ENCODE data around the gene THSD4. TPM values are rescaled to one million over a fixed set of nuclear protein-coding genes. Genes with fewer than 3 reads are reported as not detected.
"Not testable (repeated sequence)": the region's sequence is repeated elsewhere in the genome, so short reads cannot be mapped to it uniquely, and the experiment has no call there.

Gene THSD4
- total and polyA plus RNA-seq, 7 donors: 0.21 to 3.1 (median 1.8) TPM

- no peak for ATAC-seq
- TF ChIP-seq CTCF (IDR thresholded peaks at IDR 0.05): no peak
- Histone ChIP-seq H3K4me3 (no peak overlapping the region), H3K9me3 (no peaks in the 10 kb centered on the region), H3K36me3 (ENCODE audit: insufficient read depth in 1 of 2, low read depth in 1 of 2) (no peaks in the 10 kb centered on the region), H3K4me1 (no peaks in the 10 kb centered on the region), H3K27me3 (ENCODE audit: insufficient read depth in 3 of 3, low read length in 2 of 3) (no peaks in the 10 kb centered on the region), H3K27ac (no peak overlapping the region)
- intact Hi-C loops (cut with DNase I): no loop called here
- no peak for DNase-seq
- 64 to 73% (median 67%) methylated on average over 3 of the region's 3 CpGs for WGBS, 3 donors
Observed at GRCh38 chr15:71262599-71262998, 147.3 kb downstream of the THSD4 start.

- H3K27me3 ChIP-seq (ENCODE audit: insufficient read depth in 3 of 3, low read length in 2 of 3); ATAC-seq; H3K36me3 ChIP-seq (ENCODE audit: insufficient read depth in 1 of 2, low read depth in 1 of 2); H3K4me1 ChIP-seq; H3K9me3 ChIP-seq; H3K4me3 ChIP-seq; DNase-seq; intact Hi-C loops (cut with DNase I); H3K27ac ChIP-seq: not testable (repeated sequence)
- 62 to 81% (median 67%) methylated on average over 9 to 11 of the region's 11 CpGs for whole genome bisulfite sequencing, 3 donors
Observed at GRCh38 chr15:71265606-71266005, 150.3 kb downstream of the THSD4 start.

- ATAC-seq (no peak), DNase-seq (no peak)
- Histone ChIP-seq H3K27ac (no peak overlapping the region), H3K36me3 (ENCODE audit: insufficient read depth in 1 of 2, low read depth in 1 of 2) (no peaks in the 10 kb centered on the region), H3K9me3 (no peaks in the 10 kb centered on the region), H3K4me1 (no peaks in the 10 kb centered on the region), H3K4me3 (no peak overlapping the region), H3K27me3 (ENCODE audit: insufficient read depth in 3 of 3, low read length in 2 of 3) (no peaks in the 10 kb centered on the region)
- intact Hi-C loops (cut with DNase I): no loop called here
- TF ChIP-seq CTCF (IDR thresholded peaks at IDR 0.05): no peak
Observed at GRCh38 chr15:71271327-71271726, 156.1 kb downstream of the THSD4 start.

- TF ChIP-seq CTCF (IDR thresholded peaks at IDR 0.05): no peak
- ATAC-seq (no peak), DNase-seq (no peak)
- intact Hi-C loops (cut with DNase I): no loop called here
- no peaks in the 10 kb centered on the region for H3K9me3 ChIP-seq
- H3K27ac ChIP-seq: no peak overlapping the region
- no peaks in the 10 kb centered on the region for H3K4me1 ChIP-seq
- no peaks in the 10 kb centered on the region for H3K36me3 ChIP-seq (ENCODE audit: insufficient read depth in 1 of 2, low read depth in 1 of 2)
- WGBS, 3 donors: 66 to 83% (median 67%) methylated on average over 6 of the region's 6 CpGs
- no peak overlapping the region for H3K4me3 ChIP-seq
- no peaks in the 10 kb centered on the region for H3K27me3 ChIP-seq (ENCODE audit: insufficient read depth in 3 of 3, low read length in 2 of 3)
Observed at GRCh38 chr15:71272932-71273331, 157.7 kb downstream of the THSD4 start.

GRCh38 chr15:71273731-71274447 is 158.6 kb downstream of the THSD4 start:
- Histone ChIP-seq H3K27ac (no peak overlapping the region), H3K4me1 (peaks cover 4% of the 10 kb centered on the region), H3K36me3 (ENCODE audit: insufficient read depth in 1 of 2, low read depth in 1 of 2) (no peaks in the 10 kb centered on the region), H3K4me3 (no peak overlapping the region), H3K27me3 (ENCODE audit: insufficient read depth in 3 of 3, low read length in 2 of 3) (no peaks in the 10 kb centered on the region), H3K9me3 (no peaks in the 10 kb centered on the region)
- no peak for ATAC-seq
- no peak for DNase-seq
- 77 to 88% (median 87%) methylated on average over 3 of the region's 3 CpGs for WGBS, 3 donors
- TF ChIP-seq CTCF (IDR thresholded peaks at IDR 0.05): no peak
- intact Hi-C loops (cut with DNase I): no loop called here
